NCI-H1092 treated with DMSO at 0.1 percent for 48 hours (cell line): ENCODE measurements around the gene IMMT.
"Not testable (repeated sequence)": the region's sequence is repeated elsewhere in the genome, so short reads cannot be mapped to it uniquely, and the experiment has no call there.

Experiments used
- DNase-seq: peaks from one replicate; lab custom pipeline; 2025; lab: John Stamatoyannopoulos, UW

Gene IMMT

DNA sequence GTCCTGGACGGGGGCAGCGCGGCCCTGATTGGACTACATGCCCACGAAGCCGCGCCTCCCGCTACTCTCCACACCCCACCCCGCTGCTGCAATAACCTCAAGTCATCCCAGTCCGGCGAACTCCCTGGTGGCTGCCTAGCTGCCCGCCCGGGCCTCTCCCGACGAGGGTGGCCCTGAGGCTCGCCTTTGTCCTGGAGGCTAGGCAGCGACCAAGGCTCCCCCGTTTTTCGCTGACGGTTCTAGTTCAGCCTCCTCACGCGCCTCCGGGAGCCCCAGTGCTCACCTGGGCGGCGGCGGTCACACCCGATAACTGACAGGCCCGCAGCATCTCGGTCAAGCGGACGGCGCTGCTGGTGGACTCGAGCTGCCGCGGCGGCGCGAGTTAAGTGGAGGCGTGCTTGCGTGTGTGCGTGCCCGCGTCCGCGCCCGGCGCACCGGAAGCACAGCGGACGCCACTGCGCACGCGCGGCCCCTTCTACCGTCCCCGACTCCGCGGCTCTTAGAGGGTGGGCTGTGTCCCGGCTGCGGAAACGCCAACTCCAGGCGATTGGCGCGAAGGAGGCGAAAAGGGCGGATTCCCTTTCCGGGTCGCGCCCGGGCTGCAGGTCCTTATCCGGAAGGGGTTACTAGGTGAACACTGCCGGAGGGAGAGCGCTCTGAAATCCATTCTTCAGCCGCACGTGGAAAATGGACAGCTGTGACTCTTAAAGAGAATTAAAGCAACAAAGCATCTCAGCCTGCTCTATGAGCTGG, at the start of gene IMMT:
TSS of gene IMMT (minus strand) at position 408 of the 753 bp plus-strand sequence. CDS start at position 328, 80 bp downstream.
- peak; percentile 94 for DNase-seq

DNA sequence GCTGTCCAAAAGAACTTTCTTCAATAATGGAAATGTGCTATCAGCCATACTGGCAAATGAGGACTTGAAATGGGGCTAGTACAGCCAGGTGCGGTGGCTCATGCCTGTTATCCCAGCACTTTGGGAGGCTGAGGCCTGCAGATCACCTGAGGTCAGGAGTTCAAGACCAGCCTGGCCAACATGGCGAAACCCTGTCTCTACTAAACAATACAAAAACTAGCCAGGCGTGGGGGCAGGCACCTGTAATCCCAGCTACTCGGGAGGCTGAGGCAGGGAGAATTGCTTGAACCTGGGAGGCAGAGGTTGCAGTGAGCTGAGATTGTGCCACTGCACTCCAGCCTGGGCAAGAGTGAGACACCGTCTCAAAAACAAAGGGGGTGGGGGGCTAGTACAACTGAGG, 49.5 kb upstream of the IMMT start:
- DNase-seq = not testable (repeated sequence)

DNA sequence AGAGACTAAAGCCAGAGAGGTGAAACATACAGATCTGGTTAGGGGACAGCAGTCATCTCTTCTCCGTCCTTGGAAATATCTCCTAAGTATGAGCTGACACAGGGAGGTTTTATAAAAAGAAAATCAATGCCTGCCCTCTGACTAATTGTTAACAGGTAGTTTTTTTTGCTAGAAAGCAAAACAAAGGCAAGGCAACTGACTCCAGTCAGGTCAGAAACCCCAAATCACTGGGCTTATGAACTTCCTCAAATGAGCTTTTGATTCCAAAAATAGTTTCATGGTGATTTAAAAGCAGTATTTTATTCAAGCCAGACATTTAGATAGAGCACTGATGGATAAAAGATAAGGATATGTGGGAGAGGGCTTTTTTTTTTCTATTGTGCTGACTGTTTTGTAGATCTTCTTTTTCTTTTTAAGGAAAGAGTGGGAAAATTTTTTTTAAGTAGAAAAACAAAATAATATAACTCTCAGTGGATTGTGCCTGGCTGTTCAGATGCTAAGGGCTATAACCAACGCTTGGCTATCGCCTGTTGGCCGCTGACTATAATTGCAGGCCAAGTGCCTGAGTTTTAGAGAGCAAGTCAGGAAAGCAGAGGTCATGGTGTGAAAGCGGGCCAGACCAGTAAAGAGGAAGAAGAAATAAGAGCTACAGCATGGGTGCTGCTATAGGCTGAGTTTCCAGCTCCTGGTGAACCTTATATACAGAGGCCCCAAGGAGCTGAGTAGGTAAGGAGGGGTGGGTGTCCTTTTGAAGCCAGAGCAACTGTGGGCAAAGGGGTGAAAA, 48.9 kb upstream of the IMMT start:
- DNase-seq = no peak

DNA sequence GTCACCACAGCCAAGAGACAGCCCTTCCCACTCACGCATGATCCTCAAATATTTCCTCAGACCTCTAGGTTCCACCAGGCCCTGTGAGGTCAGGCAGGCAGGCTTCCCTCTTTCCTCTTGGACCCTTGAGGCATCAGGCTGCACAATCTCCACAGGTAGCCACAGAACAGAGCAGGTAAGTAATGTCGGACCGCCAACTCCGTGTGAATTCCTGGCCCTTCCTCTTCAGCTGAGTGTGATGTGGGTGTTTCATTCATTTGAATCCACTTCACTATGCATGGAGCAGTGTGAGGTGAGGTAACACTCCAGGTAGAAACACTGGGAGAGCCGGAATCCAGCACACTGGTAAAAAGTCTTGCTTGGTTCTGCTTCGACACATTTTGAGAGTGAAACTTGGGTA, 48.0 kb upstream of the IMMT start:
- DNase-seq = no peak

DNA sequence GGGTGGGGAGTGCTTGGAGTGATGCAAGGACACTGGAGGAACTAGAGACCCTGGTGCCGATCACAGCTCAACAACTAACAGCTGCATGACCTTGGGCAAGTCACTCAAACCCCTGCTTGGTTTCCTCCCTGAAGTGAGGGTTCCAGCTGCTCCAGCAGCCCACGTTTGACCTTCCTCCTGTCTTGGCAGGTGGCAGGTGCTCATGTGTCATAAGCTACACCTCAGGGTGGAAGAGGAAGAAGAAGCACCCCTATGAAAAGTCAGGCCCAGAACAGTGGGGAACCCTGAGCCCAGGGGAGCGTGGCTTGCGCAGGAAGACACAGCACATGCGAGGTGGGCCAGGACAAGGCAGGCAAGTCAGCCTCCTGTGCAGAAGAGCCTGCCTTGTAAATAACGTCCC, 46.3 kb upstream of the IMMT start:
- DNase-seq = no peak

DNA sequence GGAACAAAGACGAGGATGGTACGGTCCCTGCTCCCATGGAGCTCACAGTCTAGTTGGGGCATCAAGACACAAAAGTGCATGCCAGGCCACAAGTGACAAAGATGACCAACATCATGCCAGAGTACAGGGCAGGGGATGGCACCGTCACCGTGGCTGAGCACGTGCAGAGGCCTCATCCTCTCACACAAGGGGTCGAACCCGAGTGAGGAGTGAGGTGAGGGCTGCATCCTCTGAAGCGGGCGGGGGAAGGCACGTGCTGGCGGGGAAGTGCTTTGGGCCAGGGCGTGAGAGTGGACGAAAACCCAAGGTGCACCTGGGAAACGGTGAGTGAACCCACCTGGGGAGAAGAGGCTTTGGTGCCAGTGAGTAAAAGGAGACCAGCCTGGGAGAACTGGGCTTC, 45.0 kb upstream of the IMMT start:
- no peak for DNase-seq

DNA sequence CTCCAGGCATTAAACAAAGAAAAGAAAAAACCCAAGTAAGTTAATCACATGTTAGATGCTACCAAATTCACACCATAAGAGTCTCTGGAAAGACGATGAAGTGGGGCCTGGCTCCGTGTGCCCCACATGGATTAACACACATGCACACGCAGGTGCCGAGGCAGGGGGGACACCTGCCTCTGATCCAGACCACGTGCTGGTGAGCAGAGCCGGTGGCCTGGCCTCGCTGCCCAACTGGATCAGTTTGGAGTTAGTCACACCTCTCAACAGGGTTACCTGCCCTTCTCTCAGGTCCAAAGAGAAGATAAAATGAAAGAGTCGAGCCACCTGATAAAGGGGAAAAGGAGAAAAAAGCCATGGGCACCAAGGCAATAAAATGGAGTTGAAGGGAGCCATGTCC, 44.5 kb upstream of the IMMT start:
- no peak for DNase-seq

DNA sequence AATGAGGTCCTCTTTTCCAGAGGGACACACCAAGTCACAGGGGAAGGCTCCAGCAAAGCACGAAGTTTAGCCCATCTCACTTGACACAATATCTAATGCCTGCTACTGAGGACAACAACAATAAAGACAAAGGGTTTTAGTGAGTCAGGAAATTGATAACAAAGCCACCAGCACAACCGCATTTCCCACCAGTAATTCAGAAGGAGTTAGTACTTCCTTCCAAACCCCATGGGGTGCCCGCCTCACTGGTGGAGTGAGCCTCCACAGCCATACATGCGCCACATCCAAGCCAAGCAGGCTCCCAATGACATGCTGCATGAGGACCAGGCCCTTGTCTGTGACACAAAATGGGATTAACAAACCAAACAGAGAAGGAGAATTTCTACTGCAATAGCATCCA, 44.1 kb upstream of the IMMT start:
- DNase-seq = no peak

DNA sequence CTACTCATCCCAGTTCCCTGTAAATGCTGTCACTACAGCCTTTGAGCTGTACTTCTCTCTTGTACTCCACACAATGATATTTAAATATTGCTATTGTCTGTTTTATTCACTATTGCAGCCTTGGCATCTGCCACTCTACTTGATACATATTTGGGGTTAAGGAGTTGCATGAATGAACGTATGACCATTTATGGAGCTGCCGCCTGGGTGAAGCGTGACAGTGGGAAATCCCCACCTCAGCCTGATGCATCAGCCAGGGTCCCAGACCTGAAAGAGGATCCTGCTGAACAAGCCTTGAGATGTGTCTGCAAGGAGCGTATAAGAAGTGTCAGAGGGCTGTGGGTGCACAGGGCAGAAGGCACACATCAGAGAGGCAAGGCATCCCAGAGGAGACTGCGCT, 43.1 kb upstream of the IMMT start:
- no peak for DNase-seq

DNA sequence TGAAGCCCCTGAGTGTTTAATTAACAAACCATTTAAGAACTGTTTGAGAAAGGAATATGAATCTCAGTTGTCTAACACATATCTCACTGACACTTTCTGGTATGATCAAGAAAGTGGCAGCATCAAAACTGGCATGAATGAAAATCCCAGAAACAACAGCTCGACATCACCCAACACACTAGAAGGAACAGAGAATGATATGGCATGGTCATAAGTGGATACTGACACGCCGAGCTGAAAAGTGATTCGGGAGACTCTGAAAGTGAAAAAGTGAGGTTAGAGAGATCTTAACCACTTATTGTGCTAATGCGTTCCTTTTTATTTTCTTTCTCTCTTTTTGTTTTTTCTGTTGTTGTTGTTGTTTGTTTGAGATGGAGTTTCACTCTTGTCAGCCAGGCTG, 41.9 kb upstream of the IMMT start:
- DNase-seq = no peak

DNA sequence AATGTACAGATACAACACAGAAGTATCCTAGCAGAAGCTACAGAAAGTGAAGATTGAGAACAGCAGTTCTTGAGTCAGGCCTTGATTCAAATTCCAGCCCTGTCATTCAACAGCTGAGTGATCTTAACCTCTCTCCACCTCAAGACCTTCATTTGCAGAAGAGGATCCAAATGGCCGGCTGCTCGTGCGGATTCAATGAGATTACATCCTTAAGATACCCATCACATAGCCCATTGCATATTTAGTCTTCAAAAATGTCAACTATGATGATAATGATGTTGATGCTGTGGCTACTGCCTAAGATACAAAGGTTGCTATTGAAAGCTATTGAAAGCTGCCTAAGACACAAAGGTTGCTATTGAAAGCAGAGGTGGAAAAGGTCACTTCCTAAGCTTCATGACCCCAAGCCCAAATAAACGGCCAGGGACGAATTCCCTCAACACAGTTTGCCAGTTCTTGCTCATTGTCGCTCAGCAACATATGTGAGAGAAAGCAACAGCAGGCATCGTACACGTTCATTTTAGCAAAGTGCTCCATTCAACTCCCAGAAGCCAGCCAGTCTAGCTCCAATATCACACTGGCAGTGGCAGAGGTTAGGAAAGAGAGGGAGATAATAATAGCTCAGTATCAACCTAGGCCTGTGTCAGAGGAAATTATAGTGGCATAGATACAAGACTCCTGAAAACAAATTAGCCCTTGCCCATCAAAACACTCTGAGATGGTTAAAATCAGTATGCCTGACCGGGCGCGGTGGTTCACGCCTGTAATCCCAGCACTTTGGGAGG, 40.1 kb upstream of the IMMT start:
- no peak for DNase-seq

DNA sequence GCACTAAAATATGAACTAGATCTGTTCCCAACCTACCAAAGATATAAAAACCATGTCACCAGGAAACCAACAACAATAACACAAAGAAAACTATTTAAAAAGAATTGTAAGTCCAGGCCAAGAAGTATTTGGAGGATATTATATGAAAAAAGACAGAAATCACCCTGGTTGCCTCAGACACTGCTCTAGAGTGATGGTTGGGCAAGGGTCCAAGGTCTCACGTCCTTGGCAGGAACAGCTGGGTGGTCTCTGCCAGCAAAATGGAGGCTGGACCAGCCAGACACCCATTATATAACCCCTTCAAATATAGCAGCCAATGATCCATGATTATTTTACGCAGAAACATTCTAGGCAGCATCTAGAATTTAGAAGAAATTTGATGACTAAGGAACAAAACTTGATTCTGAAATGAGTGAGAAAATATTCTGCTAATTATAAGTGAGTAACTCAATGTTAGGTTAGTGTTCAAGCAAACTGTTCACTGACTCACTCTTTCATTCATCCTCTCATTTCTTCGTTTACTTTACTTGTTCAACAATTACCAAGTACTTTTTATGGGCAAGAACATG, 39.4 kb upstream of the IMMT start:
- peak; percentile 13 for DNase-seq

DNA sequence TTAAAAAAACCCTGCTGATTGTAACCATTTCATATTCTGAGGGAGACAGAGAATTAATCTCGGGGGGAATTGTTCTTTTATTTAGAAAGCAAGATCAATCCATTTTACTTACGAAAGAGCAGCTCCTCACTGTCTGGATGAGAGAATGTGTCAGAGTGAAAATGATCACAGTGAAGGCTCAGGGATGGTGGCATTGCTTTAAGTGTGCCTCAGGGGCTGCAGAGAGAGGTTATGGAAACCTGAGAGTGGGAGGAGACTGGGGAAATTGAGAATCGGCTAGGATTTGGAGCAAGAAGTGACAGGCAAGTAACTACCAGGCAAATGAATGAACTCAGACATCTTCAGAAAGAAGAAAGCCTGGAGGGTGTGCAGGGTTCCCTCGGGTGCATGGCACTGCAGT, 38.2 kb upstream of the IMMT start:
- DNase-seq = no peak

DNA sequence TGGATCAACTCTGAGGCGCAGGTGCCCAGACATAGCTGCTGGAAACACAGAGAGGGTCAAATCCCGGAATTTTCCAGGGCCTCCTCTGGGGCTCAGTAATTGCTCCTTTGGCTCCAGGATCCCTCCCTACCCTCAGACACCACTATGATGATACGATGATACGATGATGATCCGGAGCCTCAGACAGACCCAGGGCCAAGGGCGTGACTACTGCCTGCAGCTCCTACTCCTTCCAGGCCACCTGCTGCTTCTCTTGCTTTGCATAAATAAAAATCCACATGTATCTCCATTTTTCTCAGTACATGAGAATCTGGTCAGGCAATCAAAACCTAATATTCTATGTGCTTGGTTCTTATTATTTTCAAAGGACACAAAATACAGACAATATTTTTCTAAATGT, 37.6 kb upstream of the IMMT start:
- DNase-seq = no peak

DNA sequence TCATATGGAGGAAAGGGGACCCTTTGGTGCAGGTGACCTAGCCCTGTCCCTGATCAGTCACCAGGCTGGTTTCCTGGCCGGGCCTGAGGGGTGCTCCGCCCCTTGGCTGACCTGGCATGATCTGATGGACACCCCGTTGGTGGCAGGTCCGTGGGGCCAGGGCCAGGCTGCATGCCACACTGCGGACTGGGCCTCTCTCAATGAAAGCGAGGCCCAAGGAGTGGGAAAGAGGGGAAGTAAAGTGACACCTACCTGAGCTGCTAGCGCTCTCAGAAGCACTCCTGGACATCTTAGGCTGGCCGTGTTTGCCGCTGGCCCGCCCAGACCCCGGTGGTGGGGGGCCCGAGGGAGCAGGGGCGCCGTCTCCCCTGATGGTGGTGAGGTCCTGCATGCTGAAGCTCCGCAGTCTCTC, 37.1 kb upstream of the IMMT start:
- DNase-seq = no peak

DNA sequence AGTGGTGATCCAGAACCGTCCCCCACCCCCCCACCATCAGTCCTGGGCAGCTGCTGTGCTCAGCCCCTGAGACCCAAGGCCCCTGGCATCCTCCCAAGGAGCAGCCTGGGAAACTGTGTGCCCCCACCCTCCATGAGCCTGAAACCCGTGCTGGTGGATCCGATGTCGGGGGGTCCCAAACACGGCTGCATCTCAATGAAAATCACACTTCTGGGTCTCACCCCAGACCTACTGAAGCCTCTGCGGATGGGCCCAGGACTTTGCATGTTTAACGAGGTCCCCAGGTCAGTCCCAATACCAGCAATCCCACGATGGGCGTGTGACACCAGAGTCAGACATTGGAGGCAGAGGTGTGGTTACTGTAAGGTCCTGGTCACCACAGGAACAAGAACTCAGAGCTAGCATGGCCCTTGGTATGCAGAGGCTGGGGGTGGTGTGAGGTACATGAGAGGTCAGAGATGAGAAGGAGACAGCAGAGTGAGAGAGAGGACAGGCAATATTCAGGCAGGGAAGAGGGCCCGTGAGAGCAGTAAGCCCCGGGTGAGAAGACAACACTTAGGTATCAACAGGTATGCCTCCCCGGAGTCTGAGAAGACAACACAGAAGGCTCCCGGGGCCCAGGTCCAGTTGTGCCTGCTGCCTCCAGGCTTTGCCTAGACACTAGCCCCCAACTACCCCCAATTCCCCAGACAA, 36.6 kb upstream of the IMMT start:
- DNase-seq = no peak

DNA sequence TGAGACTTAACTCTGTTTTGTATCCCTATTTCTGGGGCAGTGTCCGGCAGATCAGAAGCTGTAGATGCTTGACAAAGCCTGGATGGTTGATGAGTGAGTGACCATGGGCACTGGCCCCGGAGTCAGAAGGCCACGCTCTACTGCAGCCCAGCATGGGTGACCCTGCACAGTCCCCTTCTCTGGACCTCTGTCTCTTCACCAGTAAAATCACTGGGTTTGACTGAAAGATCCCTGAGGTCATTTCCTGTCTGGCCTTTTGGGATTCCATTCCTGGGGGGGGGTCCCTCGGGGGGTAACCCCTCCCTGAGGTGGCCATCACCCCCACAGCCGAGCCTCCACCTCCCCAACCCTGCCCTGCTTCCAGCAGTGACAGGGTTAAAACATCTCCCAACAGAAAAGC, 35.7 kb upstream of the IMMT start:
- DNase-seq = no peak

DNA sequence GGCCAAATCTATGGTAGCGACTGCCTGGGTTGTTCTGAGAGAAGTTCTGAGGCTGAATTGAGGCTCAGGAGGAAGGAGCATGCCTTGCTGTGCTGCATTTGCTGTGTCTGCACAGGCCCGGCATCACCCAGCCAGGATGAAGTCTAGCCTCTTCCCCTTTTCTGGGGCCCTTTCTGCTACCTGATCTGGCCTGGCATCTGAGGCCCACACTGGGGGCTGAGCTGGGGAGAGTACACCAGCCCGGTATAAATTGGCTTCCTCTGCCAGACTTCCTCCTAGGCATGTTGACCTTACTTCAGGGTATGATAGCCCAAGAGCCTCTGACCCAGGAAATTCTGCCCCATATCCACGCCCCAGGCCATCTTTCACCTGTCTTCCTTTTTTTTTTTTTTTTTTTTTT, 34.0 kb upstream of the IMMT start:
- no peak for DNase-seq

DNA sequence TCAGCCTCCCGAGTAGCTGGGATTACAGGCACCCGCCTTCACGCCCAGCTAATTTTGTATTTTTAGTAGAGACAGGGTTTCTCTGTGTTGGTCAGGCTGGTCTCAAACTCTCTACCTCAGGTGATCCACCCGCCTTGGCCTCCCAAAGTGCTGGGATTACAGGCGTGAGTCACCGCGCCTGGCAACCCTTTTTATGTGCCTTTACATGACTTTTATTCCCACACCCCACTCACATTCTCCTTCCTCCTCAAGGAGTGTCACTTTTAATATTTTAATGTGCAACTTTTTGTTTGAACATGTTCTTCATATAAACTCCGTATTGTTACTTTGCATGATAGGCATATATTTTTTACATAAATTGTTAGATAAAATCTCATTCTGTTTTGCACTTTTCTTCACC, 33.3 kb upstream of the IMMT start:
- not testable (repeated sequence) for DNase-seq

DNA sequence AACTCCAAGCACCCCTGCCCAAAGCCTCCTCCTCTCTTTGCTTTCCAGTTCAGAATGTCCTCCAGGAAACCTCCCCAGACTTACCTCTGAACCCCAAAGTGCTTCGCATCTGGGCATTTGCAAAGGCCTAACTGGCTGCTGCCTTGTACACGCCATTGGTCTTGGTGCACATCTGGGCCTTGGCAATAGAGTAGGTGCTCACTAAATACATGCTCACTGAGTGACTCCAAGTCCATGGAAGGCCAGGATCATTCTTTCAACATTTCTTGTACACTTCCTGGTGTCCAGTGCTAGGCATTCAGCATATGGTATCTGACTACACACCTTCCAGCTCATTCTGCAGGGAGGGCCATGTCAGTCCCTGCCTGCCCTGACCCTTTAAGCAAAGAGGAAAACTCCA, 32.4 kb upstream of the IMMT start:
- DNase-seq = no peak

DNA sequence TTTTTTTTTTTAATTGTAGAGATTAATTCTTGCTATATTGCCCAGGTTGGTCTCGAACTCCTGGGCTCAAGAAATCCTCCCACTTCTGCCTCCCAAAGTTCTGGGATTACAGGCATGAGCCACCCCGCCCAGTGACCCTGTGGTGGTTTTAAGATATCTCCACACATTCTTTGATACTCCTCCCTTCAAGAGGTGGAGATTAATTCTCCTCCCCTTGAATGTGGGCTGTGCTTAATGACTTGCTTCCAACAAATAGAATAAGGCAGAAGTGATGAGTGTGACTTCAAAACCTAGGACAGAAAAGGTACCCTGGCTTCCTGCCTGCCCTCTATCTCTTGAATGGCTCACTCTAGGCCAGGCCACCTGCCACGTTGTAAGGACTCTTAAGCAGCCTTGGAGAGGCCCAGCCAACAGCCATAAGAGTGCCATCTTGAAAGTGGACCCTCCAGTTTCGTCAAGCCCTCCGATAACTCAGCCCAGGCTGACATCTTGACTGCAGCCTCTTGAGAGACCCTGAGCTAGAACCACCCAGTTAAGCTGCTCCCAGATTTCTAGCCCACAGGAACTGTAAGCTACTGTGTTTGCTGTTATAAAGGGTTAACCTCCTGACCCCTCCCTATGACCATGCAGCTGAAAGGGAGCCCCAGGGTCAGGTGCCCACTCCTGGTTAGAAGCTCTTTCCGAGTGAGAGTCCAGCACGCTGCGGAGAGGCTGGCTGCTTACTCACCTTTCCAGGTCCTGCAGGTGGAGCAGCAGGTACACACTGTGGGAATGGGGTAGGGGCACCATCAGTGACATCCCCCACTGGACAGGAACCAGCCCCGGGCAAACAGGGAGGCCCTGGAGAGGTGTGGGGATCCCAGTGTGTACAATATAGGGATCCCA, 31.6 kb upstream of the IMMT start:
- DNase-seq = no peak
